Mesenchymal stem cell (in vitro differentiated cells and primary cell): Measurements from ENCODE around the gene DUSP18.

ENCODE experiments used
- DNase-seq: peaks from one replicate; pipeline ENCODE4 v3.0.0-alpha.2; 2013
- H2AFZ ChIP-seq: one replicate; pipeline ENCODE4 v1.6.1; 2013; ENCODE audit warnings: low read depth, mild to moderate bottlenecking, control low read depth, inconsistent platforms, low read length, moderate library complexity
- H2AK5ac ChIP-seq: 2 replicates; pipeline ENCODE4 v1.6.1; 2013; ENCODE audit warnings: low read length, moderate library complexity, mild to moderate bottlenecking, inconsistent platforms; ENCODE audit not compliant: severe bottlenecking
- H2BK120ac ChIP-seq: one replicate; pipeline ENCODE4 v1.6.1; 2013; ENCODE audit warnings: low read depth, mild to moderate bottlenecking, inconsistent platforms, low read length, moderate library complexity
- H2BK12ac ChIP-seq, 2 experiments: one replicate each; pipeline ENCODE4 v1.6.1; 2013; ENCODE audit warnings: inconsistent platforms in 2 of 2, low read length in 2 of 2, mild to moderate bottlenecking in 2 of 2, moderate library complexity in 2 of 2, control low read depth in 1 of 2
- H2BK15ac ChIP-seq: one replicate; pipeline ENCODE4 v1.6.1; 2013; ENCODE audit warnings: mild to moderate bottlenecking, low read depth, inconsistent platforms; ENCODE audit not compliant: poor library complexity, severe bottlenecking
- H2BK5ac ChIP-seq: 2 replicates; pipeline ENCODE4 v1.6.1; 2013; ENCODE audit warnings: low read depth, mild to moderate bottlenecking, low read length, control low read depth, inconsistent platforms; ENCODE audit not compliant: poor library complexity, severe bottlenecking
- H3K14ac ChIP-seq, 2 experiments: one replicate each; pipeline ENCODE4 v1.6.1; 2013; ENCODE audit warnings: inconsistent platforms in 2 of 2, low read length in 2 of 2, control low read depth in 1 of 2, mild to moderate bottlenecking in 1 of 2, moderate library complexity in 1 of 2
- H3K18ac ChIP-seq, 2 experiments: one replicate each; pipeline ENCODE4 v1.6.1; 2013; ENCODE audit warnings: inconsistent platforms in 2 of 2, low read length in 2 of 2, control low read depth in 1 of 2, low read depth in 1 of 2, mild to moderate bottlenecking in 1 of 2
- H3K23ac ChIP-seq, 2 experiments: one replicate each; pipeline ENCODE4 v1.6.1; 2013; ENCODE audit warnings: inconsistent platforms in 2 of 2, low read length in 2 of 2, mild to moderate bottlenecking in 2 of 2, moderate library complexity in 2 of 2, control low read depth in 1 of 2
- H3K27ac ChIP-seq: 2 replicates; pipeline ENCODE4 v1.5.1; 2013; ENCODE audit warnings: mild to moderate bottlenecking, moderate library complexity, low read length, control low read depth, inconsistent platforms; ENCODE audit not compliant: poor library complexity, severe bottlenecking
- H3K27me3 ChIP-seq, 2 experiments: 2 replicates each; pipeline versions ENCODE4 v1.6.1 to v1.7.0; 2013; ENCODE audit warnings: low read length in 2 of 2, mild to moderate bottlenecking in 2 of 2, moderate library complexity in 2 of 2, control low read depth in 1 of 2, inconsistent platforms in 1 of 2; ENCODE audit not compliant: control insufficient read depth in 1 of 2, insufficient read depth in 1 of 2
- H3K36me3 ChIP-seq, 2 experiments: 2 replicates each; pipeline versions ENCODE4 v1.6.1 to v1.7.0; 2013; ENCODE audit warnings: low read length in 2 of 2, control low read depth in 1 of 2, inconsistent platforms in 1 of 2, low read depth in 1 of 2, mild to moderate bottlenecking in 1 of 2; ENCODE audit not compliant: insufficient read depth in 2 of 2, control insufficient read depth in 1 of 2
- H3K4ac ChIP-seq, 2 experiments: one replicate each; pipeline ENCODE4 v1.6.1; 2013; ENCODE audit warnings: inconsistent platforms in 2 of 2, low read length in 2 of 2, mild to moderate bottlenecking in 2 of 2, moderate library complexity in 2 of 2, control low read depth in 1 of 2, low read depth in 1 of 2
- H3K4me1 ChIP-seq: 2 replicates; pipeline ENCODE4 v1.6.1; 2013; ENCODE audit warnings: low read depth, low read length, control low read depth; ENCODE audit not compliant: control insufficient read depth, insufficient read depth
- H3K4me2 ChIP-seq: 2 replicates; pipeline ENCODE4 v1.6.1; 2013; ENCODE audit warnings: low read length, mild to moderate bottlenecking, inconsistent platforms; ENCODE audit not compliant: poor library complexity, severe bottlenecking
- H3K4me3 ChIP-seq, 2 experiments: 2 replicates each; pipeline versions ENCODE4 v1.5.1 to v1.7.0; 2013; ENCODE audit warnings: low read length in 2 of 2, mild to moderate bottlenecking in 2 of 2, control low read depth in 1 of 2, low read depth in 1 of 2; ENCODE audit not compliant: insufficient read depth in 1 of 2
- H3K79me1 ChIP-seq: replicated peaks from 2 replicates; pipeline ENCODE4 v1.6.1; 2013; ENCODE audit warnings: mild to moderate bottlenecking, control low read depth, low read length, inconsistent platforms; ENCODE audit not compliant: poor library complexity, severe bottlenecking
- H3K9ac ChIP-seq: 2 replicates; pipeline ENCODE4 v1.7.0; 2013; ENCODE audit warnings: mild to moderate bottlenecking, low read length, moderate library complexity
- H3K9me3 ChIP-seq: 2 replicates; pipeline ENCODE4 v1.7.0; 2013; ENCODE audit warnings: mild to moderate bottlenecking, low read length; ENCODE audit not compliant: control insufficient read depth
- H4K8ac ChIP-seq: one replicate; pipeline ENCODE4 v1.6.1; 2013; ENCODE audit warnings: inconsistent platforms, mild to moderate bottlenecking, low read length, moderate library complexity
- H4K91ac ChIP-seq: one replicate; pipeline ENCODE4 v1.6.1; 2013; ENCODE audit warnings: mild to moderate bottlenecking, low read length, inconsistent platforms
- WGBS: methylation state at CpG from one replicate; pipeline ENCODE4 v1.1.7; 2013; ENCODE audit warnings: mixed read lengths; 5-methylcytosine and 5-hydroxymethylcytosine counted together

The DUSP18 gene

GRCh38 chr22:30617819-30618218, 49.9 kb downstream of the DUSP18 start:
- peaks cover 2 to 35% of the 10 kb centered on the region in 2 experiments for H3K36me3 ChIP-seq

GRCh38 chr22:30615543-30615954, 52.1 kb downstream of the DUSP18 start:
- H4K8ac ChIP-seq = no peak overlapping the region
- no peak overlapping the region for H3K14ac ChIP-seq
- peaks cover 2 to 35% of the 10 kb centered on the region in 2 experiments for H3K36me3 ChIP-seq
- 88% methylated on average over 7 of the region's 7 CpGs for WGBS
- no peak overlapping the region for H2AK5ac ChIP-seq
- no peak overlapping the region for H2BK5ac ChIP-seq
- H3K27me3 ChIP-seq = no peaks in the 10 kb centered on the region
- H2BK12ac ChIP-seq = no peak overlapping the region
- no peak overlapping the region for H3K18ac ChIP-seq
- H2AFZ ChIP-seq = no peak overlapping the region
- H3K4me3 ChIP-seq = no peak overlapping the region
- no peak overlapping the region for H3K4ac ChIP-seq
- DNase-seq = no peak
- no peaks in the 10 kb centered on the region for H3K79me1 ChIP-seq
- no peak overlapping the region for H2BK120ac ChIP-seq
- H3K23ac ChIP-seq = no peak overlapping the region
- H3K4me2 ChIP-seq = no peak overlapping the region
- no peak overlapping the region for H3K9ac ChIP-seq
- H4K91ac ChIP-seq = no peak overlapping the region
- no peak overlapping the region for H2BK15ac ChIP-seq
- no peak overlapping the region for H3K27ac ChIP-seq
- H3K9me3 ChIP-seq = no peaks in the 10 kb centered on the region
- no peaks in the 10 kb centered on the region for H3K4me1 ChIP-seq

More at GRCh38 chr22:30617819-30618218, 49.9 kb downstream of the DUSP18 start:
- no peak overlapping the region for H4K91ac ChIP-seq
- no peak overlapping the region for H3K27ac ChIP-seq
- no peak overlapping the region for H3K9ac ChIP-seq
- no peak overlapping the region for H2BK12ac ChIP-seq
- DNase-seq = no peak
- no peak overlapping the region for H2BK15ac ChIP-seq
- H3K18ac ChIP-seq = no peak overlapping the region
- no peaks in the 10 kb centered on the region for H3K4me1 ChIP-seq
- no peaks in the 10 kb centered on the region for H3K9me3 ChIP-seq
- H3K4me3 ChIP-seq = no peak overlapping the region
- no peak overlapping the region for H2BK5ac ChIP-seq
- H3K27me3 ChIP-seq = no peaks in the 10 kb centered on the region
- H3K14ac ChIP-seq = no peak overlapping the region
- no peak overlapping the region for H3K23ac ChIP-seq
- 75% methylated on average over 6 of the region's 6 CpGs for WGBS
- no peak overlapping the region for H2AK5ac ChIP-seq
- H2AFZ ChIP-seq = no peak overlapping the region
- no peaks in the 10 kb centered on the region for H3K79me1 ChIP-seq
- H2BK120ac ChIP-seq = no peak overlapping the region
- no peak overlapping the region for H3K4ac ChIP-seq
- H3K4me2 ChIP-seq = no peak overlapping the region
- H4K8ac ChIP-seq = no peak overlapping the region

- Histone ChIP-seq H3K9ac (no peak overlapping the region), H3K4me1 (peaks cover 2% of the 10 kb centered on the region), H3K36me3 (peaks cover 2 to 35% of the 10 kb centered on the region in 2 experiments), H2BK5ac (no peak overlapping the region), H2AK5ac (no peak overlapping the region), H3K27ac (no peak overlapping the region), H3K4me3 (no peak overlapping the region), H2BK15ac (no peak overlapping the region), H3K18ac (no peak overlapping the region), H2AFZ (no peak overlapping the region), H4K8ac (no peak overlapping the region), H3K4me2 (no peak overlapping the region), H2BK120ac (no peak overlapping the region), H3K9me3 (no peaks in the 10 kb centered on the region), H3K4ac (no peak overlapping the region), H3K27me3 (no peaks in the 10 kb centered on the region), H3K23ac (no peak overlapping the region), H4K91ac (no peak overlapping the region), H3K14ac (no peak overlapping the region), H2BK12ac (no peak overlapping the region), H3K79me1 (no peaks in the 10 kb centered on the region)
- no peak for DNase-seq
These were observed 52.8 kb downstream of the DUSP18 start for GRCh38 chr22:30614879-30615278.

GRCh38 chr22:30614268-30614667, 53.4 kb downstream of the DUSP18 start:
- Histone ChIP-seq H4K91ac (peak overlapping the region; percentile 53), H4K8ac (no peak overlapping the region), H3K79me1 (no peaks in the 10 kb centered on the region), H3K27me3 (no peaks in the 10 kb centered on the region), H2AFZ (no peak overlapping the region), H2BK5ac (no peak overlapping the region), H2BK120ac (no peak overlapping the region), H3K36me3 (peaks cover 2 to 35% of the 10 kb centered on the region in 2 experiments), H3K14ac (no peak overlapping the region), H3K18ac (no peak overlapping the region), H3K9ac (no peak overlapping the region), H3K4me2 (no peak overlapping the region), H3K27ac (no peak overlapping the region), H3K23ac (no peak overlapping the region), H3K9me3 (no peaks in the 10 kb centered on the region), H3K4me1 (peaks cover 6% of the 10 kb centered on the region), H2BK15ac (no peak overlapping the region), H2BK12ac (no peak overlapping the region), H2AK5ac (no peak overlapping the region), H3K4ac (no peak overlapping the region), H3K4me3 (no peak overlapping the region)
- 98% methylated on average over 4 of the region's 7 CpGs for WGBS
- DNase-seq = no peak
